HG02885 (cell line): ENCODE data around the gene ALPL.

ENCODE experiments used
- ATAC-seq: cut with Tn5 transposase; IDR thresholded peaks from one replicate; pipeline ENCODE4 v1.9.1; 2021; ENCODE audit warnings: mild to moderate bottlenecking; ENCODE audit not compliant: unreplicated experiment, poor library complexity

ALPL gene

DNA sequence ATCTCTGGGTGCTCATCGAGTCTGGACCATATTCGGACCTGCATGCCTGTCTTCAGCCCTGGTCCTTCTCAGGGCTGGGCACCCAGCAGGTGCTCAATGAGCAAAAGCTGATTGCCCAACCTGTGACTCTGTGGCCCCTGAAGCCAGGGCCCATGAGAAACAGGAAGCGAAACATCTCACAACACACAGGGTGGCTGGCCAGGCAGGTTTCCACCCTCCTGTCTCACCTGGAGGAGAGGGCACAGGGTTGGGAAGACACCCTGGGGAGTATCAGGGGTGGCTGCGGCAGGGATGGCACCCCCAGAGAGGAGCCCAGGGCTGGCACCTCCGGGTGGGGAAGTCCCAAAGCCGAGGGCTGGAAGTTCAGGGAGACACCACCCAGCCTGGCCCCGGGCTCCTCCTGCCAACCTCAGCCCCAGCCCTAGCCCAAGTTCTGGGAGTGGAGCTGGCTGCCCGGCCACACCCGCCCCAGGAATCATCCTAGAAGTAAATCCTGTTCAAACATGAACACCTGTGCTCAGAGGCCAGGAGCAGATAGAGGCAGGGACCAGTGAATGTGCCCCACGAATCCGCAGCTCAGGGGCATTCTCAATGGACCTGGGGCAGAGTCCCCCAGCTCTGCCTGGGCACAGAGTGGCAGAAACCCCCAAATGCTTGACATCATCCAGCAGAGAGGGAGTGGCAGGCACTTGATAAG, 105.3 kb downstream of the ALPL start:
- no peak for ATAC-seq

DNA sequence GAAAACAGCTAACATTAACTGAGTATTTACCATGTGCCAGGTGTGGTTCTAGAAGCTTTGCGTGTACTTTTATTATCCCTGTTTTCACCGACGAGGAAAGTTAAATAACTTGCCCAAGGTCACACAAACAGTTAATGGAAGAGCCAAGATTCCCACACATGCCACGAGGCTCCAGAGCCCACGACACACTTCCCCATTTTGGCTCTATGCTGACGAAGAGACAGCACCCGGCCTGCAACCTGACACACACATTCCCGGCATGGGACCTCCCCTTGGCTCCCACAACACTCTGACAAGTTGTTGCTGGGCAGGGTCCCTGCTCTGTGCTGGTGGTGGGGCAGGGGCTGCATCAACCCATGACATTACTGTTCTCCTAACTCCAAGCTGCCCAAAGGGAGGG, 107.1 kb downstream of the ALPL start:
- ATAC-seq, result no peak

DNA sequence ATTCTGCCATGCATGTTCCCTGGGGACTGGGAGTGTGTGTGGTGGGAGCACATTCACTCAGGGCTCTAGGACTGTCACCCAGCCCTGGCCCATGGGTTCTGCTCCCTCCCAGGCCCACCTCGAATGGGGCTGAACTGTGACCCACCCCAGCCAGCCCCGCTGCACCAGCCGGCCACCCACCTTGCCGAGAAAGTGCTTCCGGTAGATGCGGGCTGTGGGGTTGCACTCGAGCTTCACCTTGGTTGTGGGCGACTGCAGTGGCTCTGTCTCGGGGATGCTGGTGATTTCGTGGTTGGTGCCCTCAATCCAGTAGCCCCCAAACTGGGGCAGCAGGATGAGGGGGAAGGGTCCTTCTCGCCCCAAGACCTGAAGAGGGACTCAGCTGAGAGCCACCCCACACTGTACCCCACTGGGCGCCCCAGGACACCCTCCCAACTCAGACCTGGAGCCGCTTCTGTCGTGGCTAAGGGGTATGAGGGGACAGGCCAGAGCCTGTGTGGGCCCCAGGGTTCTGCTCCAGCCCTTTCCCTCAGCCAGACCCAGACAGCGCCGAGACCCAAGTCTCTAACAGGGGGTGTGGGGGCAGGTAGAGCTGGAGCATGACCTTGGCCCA, 108.0 kb downstream of the ALPL start:
- ATAC-seq, result no peak

DNA sequence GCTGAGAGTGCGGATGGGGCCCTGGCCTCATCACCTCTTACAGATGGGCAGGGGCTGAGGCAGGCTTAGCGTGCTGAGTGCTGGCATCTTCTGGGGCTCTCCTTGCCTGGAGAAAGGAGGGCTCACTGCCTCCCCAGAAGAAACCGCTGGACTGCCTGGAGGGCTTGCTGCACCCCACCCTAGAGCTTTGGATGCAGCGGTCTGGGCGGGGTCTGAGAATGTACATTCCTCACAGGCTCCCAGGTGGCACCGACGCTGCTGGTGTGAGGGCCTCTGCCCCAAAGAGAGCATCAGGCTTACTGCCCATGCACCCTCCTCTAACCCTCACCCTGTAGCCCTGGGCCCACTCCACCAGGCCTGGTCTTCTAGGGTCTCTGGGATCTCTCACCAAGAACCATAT, 108.8 kb downstream of the ALPL start:
- no peak for ATAC-seq

DNA sequence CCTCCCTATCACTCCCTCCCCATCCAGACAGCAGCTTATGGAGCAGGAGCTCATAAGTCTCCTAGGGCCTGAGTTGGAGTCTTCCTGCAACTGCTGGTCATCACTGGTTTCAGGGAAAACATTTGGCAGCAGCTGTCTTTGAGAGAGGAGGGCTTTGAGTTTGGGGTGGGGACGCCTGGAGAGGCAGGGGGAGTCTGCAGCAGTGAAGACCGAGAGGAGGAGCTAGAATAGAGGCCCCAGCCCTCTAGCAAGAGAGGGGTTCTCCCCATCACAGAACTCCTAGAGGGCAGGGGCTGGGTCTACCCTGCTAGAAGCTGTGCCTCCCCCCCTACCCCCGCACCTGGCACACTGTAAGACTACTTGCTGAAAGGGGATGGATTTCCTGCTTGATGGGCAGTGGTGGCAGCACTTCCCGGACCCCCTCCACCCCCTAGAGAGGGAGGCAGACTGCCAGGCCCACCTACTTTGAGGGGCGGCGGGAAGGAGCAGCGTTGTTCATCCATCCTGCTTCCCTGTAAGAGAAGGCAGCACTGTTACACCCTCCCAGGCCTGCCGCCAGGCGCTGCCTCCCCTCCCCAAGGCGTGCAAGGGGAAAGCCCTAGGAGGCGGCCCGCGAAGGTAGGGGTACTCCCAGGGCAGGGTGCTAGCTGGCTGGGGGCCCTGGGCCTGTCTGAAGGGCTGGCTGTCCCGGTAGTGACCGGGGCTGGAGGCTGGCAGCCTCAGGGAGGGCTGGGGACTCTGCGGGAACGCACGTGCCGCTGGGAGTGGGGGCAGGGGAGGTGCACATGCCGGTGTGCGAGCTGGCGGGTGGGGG, 109.5 kb downstream of the ALPL start:
- no peak for ATAC-seq

- no peak for ATAC-seq
Measured at GRCh38 chr1:21619375-21619947, 110.2 kb downstream of the ALPL start.

DNA sequence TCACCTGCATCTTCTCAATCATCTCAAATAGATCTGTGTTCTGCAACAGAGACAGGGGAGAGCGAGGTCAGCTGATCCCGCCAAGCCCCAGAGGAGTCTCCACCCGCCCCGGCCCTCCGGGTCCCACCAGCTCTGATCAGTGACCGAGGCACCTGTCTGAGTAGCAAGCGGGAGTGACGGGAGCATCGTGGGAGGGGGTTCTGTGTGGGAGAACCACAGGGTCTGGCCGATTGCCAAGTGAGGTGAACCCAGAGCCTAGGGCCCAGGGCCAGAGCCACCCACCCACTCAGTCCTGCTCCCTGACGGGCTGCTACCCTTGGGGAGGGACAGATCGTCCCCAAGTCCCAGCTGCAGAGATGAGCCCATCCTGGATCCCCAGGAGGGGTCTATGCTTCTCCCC, 110.8 kb downstream of the ALPL start:
- no peak for ATAC-seq

GRCh38 chr1:21620496-21620895, 111.3 kb downstream of the ALPL start:
- ATAC-seq, result no peak

GRCh38 chr1:21621051-21621450, 111.8 kb downstream of the ALPL start:
- ATAC-seq, result no peak

DNA sequence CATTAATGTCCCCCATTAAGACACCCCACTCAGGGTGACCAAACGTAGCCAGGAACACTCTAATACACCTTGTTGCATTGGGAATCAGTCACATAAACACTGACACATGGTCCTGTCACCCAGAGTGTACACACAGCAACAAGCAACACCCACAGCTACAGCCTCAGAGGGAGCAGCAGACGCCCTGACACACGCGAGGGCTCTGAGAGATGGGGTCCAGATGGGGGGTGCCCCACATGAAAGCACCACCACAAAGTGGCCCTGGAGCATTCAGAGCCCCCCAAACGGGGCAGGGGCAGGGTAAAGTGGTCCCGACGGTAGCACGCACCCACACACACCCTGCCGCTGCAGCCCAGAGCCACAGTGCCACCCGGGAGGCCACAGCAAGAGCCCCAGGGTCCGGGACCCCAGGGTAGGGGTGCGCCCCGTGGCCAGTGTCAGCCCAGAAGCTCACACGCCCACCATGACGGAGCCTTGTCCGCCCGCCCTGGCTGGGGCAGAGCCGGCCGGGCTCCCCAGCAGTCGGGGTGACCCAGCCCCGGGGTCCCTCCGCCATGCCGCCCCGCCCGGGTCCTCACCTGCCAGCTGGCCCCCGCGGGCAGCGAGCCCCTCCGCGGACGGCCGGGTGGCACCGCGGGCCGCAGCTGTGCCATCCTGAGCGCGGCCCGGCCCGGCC, 112.7 kb downstream of the ALPL start:
- ATAC-seq, result no peak

GRCh38 chr1:21622466-21623315, 113.5 kb downstream of the ALPL start:
- no peak for ATAC-seq

GRCh38 chr1:21623410-21623961, 114.3 kb downstream of the ALPL start:
- ATAC-seq, result no peak

- ATAC-seq, result no peak
Measured at GRCh38 chr1:21624571-21625389, 115.6 kb downstream of the ALPL start.

GRCh38 chr1:21625390-21626190, 116.4 kb downstream of the ALPL start:
- no peak for ATAC-seq

DNA sequence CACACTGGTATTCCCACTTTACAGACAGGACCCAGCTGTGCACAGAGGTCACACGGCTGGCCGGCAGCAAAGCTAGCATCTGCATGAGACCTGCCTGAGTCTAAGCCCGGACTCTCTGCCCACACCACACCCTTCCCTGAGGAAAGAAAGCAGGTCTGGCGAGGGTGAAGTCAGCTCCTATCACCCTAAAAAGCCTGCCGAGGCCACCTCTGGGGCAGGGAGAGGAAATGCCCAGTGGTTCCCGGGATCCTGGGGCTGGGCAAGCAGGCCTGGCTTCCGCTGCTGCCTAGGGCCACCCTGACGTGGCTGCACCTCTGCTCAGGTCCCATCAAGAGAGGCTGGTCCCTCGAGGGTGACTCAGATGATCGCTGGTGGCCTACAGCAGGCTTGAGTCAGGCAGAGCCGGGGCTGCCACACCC, 117.7 kb downstream of the ALPL start:
- no peak for ATAC-seq
